ENCODE data around the gene EGFR. TPM values are rescaled to one million over a fixed set of nuclear protein-coding genes. Genes with fewer than 3 reads are reported as not detected.

The EGFR gene
- total and polyA plus RNA-seq, 5 donors from 2014 or later, result not detected

DNA sequence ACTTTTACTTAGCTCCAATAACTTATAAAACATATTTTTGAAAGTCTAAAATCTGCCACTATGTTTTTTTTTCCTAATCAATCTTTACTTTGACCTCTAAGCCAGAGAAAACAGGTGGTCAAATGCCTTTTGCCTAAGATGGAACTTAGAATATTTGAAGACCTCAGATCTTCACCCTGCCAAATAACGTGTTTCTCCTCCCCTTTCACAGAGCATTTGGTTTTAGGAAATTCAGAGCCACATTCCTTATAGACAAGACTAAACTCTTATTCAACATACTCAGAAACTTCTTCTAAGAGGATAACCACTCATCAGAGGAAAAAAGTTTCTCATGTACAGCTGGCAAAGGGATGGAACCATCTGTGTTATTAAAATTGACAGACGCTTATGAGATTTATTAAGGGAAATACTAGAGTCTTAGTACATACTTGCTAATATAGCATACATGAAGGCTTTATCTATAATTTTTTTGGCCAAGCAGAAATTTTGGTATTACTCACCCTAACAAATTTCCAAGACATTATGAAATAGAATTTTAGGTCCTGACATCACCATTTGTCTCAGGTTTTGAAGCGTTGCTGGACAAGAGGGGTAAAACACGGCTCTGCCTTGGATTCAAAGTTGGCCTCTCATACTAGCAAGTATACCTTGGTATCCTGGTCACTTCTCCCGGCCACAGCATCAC is 2.6 kb upstream of the EGFR start:
- no peaks in the 10 kb centered on the region for H3K36me3 Mint-ChIP-seq
- no peak for DNase-seq

DNA sequence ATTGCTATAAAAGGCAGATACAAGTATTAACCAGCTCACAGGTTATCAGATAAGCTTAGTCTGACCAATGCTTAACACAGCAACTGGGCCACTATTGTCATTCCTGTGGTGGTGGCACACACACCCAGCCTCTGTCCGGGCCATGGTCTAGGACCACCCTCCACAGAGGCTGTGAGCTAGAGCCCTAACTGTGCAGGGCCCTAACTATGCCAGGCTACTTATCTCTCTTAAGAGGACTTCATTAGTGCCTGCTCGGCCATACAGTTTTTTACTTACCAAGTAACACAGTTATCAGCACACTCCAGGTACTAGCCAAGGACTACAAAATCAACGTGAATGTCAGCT is 2.1 kb upstream of the EGFR start:
- H3K9me3 Mint-ChIP-seq, result peaks cover 0 to 4% (median 0%) of the 10 kb centered on the region in 7 donors
- no peaks in the 10 kb centered on the region for H3K36me3 ChIP-seq (ENCODE audit: control insufficient read depth, insufficient read depth, low read length)
- H3K4me3 ChIP-seq (ENCODE audit: low read depth, low read length), result no peak overlapping the region

More for the DNA sequence above, 2.6 kb upstream of the EGFR start:
- Mint-ChIP-seq H3K9me3 (peaks cover 0 to 4% (median 0%) of the 10 kb centered on the region in 7 donors), H3K4me3 (no peak overlapping the region), H3K4me1 (peaks cover 0 to 3% (median 0%) of the 10 kb centered on the region in 4 donors), H3K27ac (no peak overlapping the region), H3K27me3 (peaks cover 45% of the 10 kb centered on the region)
- ATAC-seq (ENCODE audit: low read depth in 2 of 2), result no peak
- H3K9me3 ChIP-seq (ENCODE audit: control insufficient read depth in 2 of 2, low read length in 2 of 2), result no peaks in the 10 kb centered on the region
- no peaks in the 10 kb centered on the region for H3K36me3 ChIP-seq (ENCODE audit: control insufficient read depth, insufficient read depth, low read length)
- H3K4me3 ChIP-seq (ENCODE audit: low read depth, low read length), result no peak overlapping the region
- no peak overlapping the region for H3K27ac ChIP-seq (ENCODE audit: insufficient read depth, low read length, poor library complexity, severe bottlenecking)
- H3K4me1 ChIP-seq (ENCODE audit: control insufficient read depth, insufficient read depth, low read length, poor library complexity, severe bottlenecking), result peaks cover 3% of the 10 kb centered on the region
- peaks cover 20% of the 10 kb centered on the region for H3K27me3 ChIP-seq (ENCODE audit: control insufficient read depth, insufficient read depth, low read length)

DNA sequence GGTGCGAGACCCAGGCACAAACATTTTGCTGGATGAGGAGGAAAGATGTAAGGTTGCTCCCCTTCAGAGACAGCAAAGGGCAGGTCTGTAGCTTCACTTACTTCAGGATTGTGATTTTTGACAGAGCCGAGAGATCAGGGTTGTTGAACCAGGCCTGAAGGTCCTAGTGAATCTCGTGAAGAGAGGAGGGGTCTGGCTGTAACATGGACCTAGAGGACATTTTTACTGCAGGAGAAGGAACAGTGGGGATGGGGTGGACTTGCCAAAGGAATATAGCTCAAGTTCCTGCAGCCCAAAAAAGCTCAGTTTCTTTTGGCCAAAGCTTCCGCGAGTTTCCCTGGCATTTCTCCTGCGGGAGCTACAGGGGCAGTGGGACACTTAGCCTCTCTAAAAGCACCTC is 976 bp upstream of the EGFR start:
- Histone ChIP-seq H3K27ac (ENCODE audit: insufficient read depth, low read length, poor library complexity, severe bottlenecking) (no peak overlapping the region), H3K4me3 (ENCODE audit: low read depth, low read length) (no peak overlapping the region), H3K9me3 (ENCODE audit: control insufficient read depth in 2 of 2, low read length in 2 of 2) (no peaks in the 10 kb centered on the region), H3K27me3 (ENCODE audit: control insufficient read depth, insufficient read depth, low read length) (peaks cover 24% of the 10 kb centered on the region), H3K4me1 (ENCODE audit: control insufficient read depth, insufficient read depth, low read length, poor library complexity, severe bottlenecking) (peaks cover 3% of the 10 kb centered on the region), H3K36me3 (ENCODE audit: control insufficient read depth, insufficient read depth, low read length) (no peaks in the 10 kb centered on the region)
- no peak overlapping the region for H3K4me3 Mint-ChIP-seq
- no peak overlapping the region for H3K27ac Mint-ChIP-seq
- no peaks in the 10 kb centered on the region for H3K36me3 Mint-ChIP-seq
- peaks cover 0 to 5% (median 0%) of the 10 kb centered on the region in 4 donors for H3K4me1 Mint-ChIP-seq
- ATAC-seq (ENCODE audit: low read depth in 2 of 2) (no peak), DNase-seq (no peak)
- H3K9me3 Mint-ChIP-seq, result peaks cover 0 to 4% (median 0%) of the 10 kb centered on the region in 7 donors
- H3K27me3 Mint-ChIP-seq, result peaks cover 51% of the 10 kb centered on the region

More for the DNA sequence above, 2.1 kb upstream of the EGFR start:
- ATAC-seq (ENCODE audit: low read depth in 2 of 2), result no peak
- H3K9me3 ChIP-seq (ENCODE audit: control insufficient read depth in 2 of 2, low read length in 2 of 2), result no peaks in the 10 kb centered on the region
- H3K27me3 ChIP-seq (ENCODE audit: control insufficient read depth, insufficient read depth, low read length), result peaks cover 22% of the 10 kb centered on the region
- H3K4me1 Mint-ChIP-seq, result peaks cover 0 to 5% (median 0%) of the 10 kb centered on the region in 4 donors
- H3K27me3 Mint-ChIP-seq, result peaks cover 49% of the 10 kb centered on the region
- DNase-seq, result no peak
- H3K27ac ChIP-seq (ENCODE audit: insufficient read depth, low read length, poor library complexity, severe bottlenecking), result no peak overlapping the region
- no peaks in the 10 kb centered on the region for H3K36me3 Mint-ChIP-seq
- peaks cover 3% of the 10 kb centered on the region for H3K4me1 ChIP-seq (ENCODE audit: control insufficient read depth, insufficient read depth, low read length, poor library complexity, severe bottlenecking)
- H3K27ac Mint-ChIP-seq, result no peak overlapping the region
- no peak overlapping the region for H3K4me3 Mint-ChIP-seq

DNA sequence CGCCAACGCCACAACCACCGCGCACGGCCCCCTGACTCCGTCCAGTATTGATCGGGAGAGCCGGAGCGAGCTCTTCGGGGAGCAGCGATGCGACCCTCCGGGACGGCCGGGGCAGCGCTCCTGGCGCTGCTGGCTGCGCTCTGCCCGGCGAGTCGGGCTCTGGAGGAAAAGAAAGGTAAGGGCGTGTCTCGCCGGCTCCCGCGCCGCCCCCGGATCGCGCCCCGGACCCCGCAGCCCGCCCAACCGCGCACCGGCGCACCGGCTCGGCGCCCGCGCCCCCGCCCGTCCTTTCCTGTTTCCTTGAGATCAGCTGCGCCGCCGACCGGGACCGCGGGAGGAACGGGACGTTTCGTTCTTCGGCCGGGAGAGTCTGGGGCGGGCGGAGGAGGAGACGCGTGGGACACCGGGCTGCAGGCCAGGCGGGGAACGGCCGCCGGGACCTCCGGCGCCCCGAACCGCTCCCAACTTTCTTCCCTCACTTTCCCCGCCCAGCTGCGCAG is 424 bp downstream of the EGFR start:
- Mint-ChIP-seq H3K9me3 (peaks cover 0 to 3% (median 0%) of the 10 kb centered on the region in 7 donors), H3K27me3 (peaks cover 49% of the 10 kb centered on the region), H3K36me3 (no peaks in the 10 kb centered on the region), H3K4me1 (peaks cover 0 to 5% (median 0%) of the 10 kb centered on the region in 4 donors), H3K4me3 (no peak overlapping the region), H3K27ac (no peak overlapping the region)
- Histone ChIP-seq H3K27ac (ENCODE audit: insufficient read depth, low read length, poor library complexity, severe bottlenecking) (no peak overlapping the region), H3K9me3 (ENCODE audit: control insufficient read depth in 2 of 2, low read length in 2 of 2) (no peaks in the 10 kb centered on the region), H3K4me3 (ENCODE audit: low read depth, low read length) (no peak overlapping the region), H3K36me3 (ENCODE audit: control insufficient read depth, insufficient read depth, low read length) (no peaks in the 10 kb centered on the region), H3K4me1 (ENCODE audit: control insufficient read depth, insufficient read depth, low read length, poor library complexity, severe bottlenecking) (peaks cover 3% of the 10 kb centered on the region), H3K27me3 (ENCODE audit: control insufficient read depth, insufficient read depth, low read length) (peaks cover 24% of the 10 kb centered on the region)
- no peak for DNase-seq
- ATAC-seq (ENCODE audit: low read depth in 2 of 2), result no peak

DNA sequence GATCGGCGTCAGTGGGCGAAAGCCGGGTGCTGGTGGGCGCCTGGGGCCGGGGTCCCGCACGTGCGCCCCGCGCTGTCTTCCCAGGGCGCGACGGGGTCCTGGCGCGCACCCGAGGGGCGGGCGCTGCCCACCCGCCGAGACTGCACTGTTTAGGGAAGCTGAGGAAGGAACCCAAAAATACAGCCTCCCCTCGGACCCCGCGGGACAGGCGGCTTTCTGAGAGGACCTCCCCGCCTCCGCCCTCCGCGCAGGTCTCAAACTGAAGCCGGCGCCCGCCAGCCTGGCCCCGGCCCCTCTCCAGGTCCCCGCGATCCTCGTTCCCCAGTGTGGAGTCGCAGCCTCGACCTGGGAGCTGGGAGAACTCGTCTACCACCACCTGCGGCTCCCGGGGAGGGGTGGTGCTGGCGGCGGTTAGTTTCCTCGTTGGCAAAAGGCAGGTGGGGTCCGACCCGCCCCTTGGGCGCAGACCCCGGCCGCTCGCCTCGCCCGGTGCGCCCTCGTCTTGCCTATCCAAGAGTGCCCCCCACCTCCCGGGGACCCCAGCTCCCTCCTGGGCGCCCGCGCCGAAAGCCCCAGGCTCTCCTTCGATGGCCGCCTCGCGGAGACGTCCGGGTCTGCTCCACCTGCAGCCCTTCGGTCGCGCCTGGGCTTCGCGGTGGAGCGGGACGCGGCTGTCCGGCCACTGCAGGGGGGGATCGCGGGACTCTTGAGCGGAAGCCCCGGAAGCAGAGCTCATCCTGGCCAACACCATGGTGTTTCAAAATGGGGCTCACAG is 1.1 kb downstream of the EGFR start:
- Mint-ChIP-seq H3K27me3 (peaks cover 47% of the 10 kb centered on the region), H3K36me3 (no peaks in the 10 kb centered on the region), H3K4me1 (peaks cover 0 to 5% (median 0%) of the 10 kb centered on the region in 4 donors), H3K4me3 (no peak overlapping the region), H3K27ac (no peak overlapping the region), H3K9me3 (peaks cover 0 to 3% (median 0%) of the 10 kb centered on the region in 7 donors)
- peaks cover 24% of the 10 kb centered on the region for H3K27me3 ChIP-seq (ENCODE audit: control insufficient read depth, insufficient read depth, low read length)
- no peak overlapping the region for H3K27ac ChIP-seq (ENCODE audit: insufficient read depth, low read length, poor library complexity, severe bottlenecking)
- H3K36me3 ChIP-seq (ENCODE audit: control insufficient read depth, insufficient read depth, low read length), result no peaks in the 10 kb centered on the region
- no peak for DNase-seq
- no peak overlapping the region for H3K4me3 ChIP-seq (ENCODE audit: low read depth, low read length)
- peaks cover 3% of the 10 kb centered on the region for H3K4me1 ChIP-seq (ENCODE audit: control insufficient read depth, insufficient read depth, low read length, poor library complexity, severe bottlenecking)
- ATAC-seq (ENCODE audit: low read depth in 2 of 2), result no peak
- H3K9me3 ChIP-seq (ENCODE audit: control insufficient read depth in 2 of 2, low read length in 2 of 2), result no peaks in the 10 kb centered on the region

DNA sequence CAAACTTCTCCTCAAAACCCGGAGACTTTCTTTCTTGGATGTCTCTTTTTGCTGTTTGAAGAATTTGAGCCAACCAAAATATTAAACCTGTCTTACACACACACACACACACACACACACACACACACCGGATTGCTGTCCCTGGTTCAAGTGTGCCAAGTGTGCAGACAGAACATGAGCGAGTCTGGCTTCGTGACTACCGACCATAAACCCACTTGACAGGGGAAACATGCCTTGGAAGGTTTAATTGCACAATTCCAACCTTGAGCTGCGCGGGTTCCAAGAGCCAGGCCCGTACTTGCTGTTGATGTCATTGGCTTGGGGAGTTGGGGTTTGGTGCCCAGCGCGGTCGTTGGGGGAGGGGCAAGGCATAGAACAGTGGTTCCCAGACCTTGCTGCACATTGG is 1.7 kb downstream of the EGFR start:
- Histone ChIP-seq H3K9me3 (ENCODE audit: control insufficient read depth in 2 of 2, low read length in 2 of 2) (no peaks in the 10 kb centered on the region), H3K4me3 (ENCODE audit: low read depth, low read length) (no peak overlapping the region), H3K36me3 (ENCODE audit: control insufficient read depth, insufficient read depth, low read length) (no peaks in the 10 kb centered on the region), H3K27ac (ENCODE audit: insufficient read depth, low read length, poor library complexity, severe bottlenecking) (no peak overlapping the region), H3K27me3 (ENCODE audit: control insufficient read depth, insufficient read depth, low read length) (peaks cover 24% of the 10 kb centered on the region), H3K4me1 (ENCODE audit: control insufficient read depth, insufficient read depth, low read length, poor library complexity, severe bottlenecking) (peaks cover 3% of the 10 kb centered on the region)
- ATAC-seq (ENCODE audit: low read depth in 2 of 2) (no peak), DNase-seq (no peak)
- Mint-ChIP-seq H3K27me3 (peaks cover 47% of the 10 kb centered on the region), H3K27ac (no peak overlapping the region), H3K4me1 (peaks cover 0 to 5% (median 0%) of the 10 kb centered on the region in 4 donors), H3K4me3 (no peak overlapping the region), H3K9me3 (peaks cover 0 to 3% (median 0%) of the 10 kb centered on the region in 7 donors), H3K36me3 (no peaks in the 10 kb centered on the region)

DNA sequence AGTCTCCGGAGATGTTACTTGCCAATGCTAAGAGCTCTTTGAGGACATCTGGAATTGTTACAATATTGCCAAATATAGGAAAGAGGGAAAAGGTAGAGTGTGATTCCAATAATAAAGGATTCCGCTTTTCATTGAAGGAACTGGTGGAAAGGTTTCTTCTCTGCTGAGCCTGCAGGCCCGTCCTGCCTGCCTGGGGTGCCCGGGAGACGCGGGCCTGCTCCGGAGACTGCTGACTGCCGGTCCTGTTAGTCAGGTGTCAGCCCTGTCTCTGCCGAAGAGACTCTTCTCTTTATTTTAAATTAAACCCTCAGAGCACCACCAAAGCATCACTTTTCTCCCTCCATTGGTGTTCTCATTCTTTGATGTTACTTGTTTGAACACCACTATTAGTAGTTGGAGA is 2.2 kb downstream of the EGFR start:
- no peaks in the 10 kb centered on the region for H3K9me3 ChIP-seq (ENCODE audit: control insufficient read depth in 2 of 2, low read length in 2 of 2)
- no peak overlapping the region for H3K4me3 Mint-ChIP-seq
- ATAC-seq (ENCODE audit: low read depth in 2 of 2) (no peak), DNase-seq (no peak)
- peaks cover 0 to 5% (median 0%) of the 10 kb centered on the region in 4 donors for H3K4me1 Mint-ChIP-seq
- H3K4me1 ChIP-seq (ENCODE audit: control insufficient read depth, insufficient read depth, low read length, poor library complexity, severe bottlenecking), result peaks cover 3% of the 10 kb centered on the region
- H3K9me3 Mint-ChIP-seq, result peaks cover 0 to 3% (median 0%) of the 10 kb centered on the region in 7 donors
- no peaks in the 10 kb centered on the region for H3K36me3 ChIP-seq (ENCODE audit: control insufficient read depth, insufficient read depth, low read length)
- H3K27ac Mint-ChIP-seq, result no peak overlapping the region
- H3K36me3 Mint-ChIP-seq, result no peaks in the 10 kb centered on the region
- H3K4me3 ChIP-seq (ENCODE audit: low read depth, low read length), result no peak overlapping the region
- H3K27me3 Mint-ChIP-seq, result peaks cover 42% of the 10 kb centered on the region
- H3K27ac ChIP-seq (ENCODE audit: insufficient read depth, low read length, poor library complexity, severe bottlenecking), result no peak overlapping the region
- H3K27me3 ChIP-seq (ENCODE audit: control insufficient read depth, insufficient read depth, low read length), result peaks cover 21% of the 10 kb centered on the region

Data from CD4-positive, CD25-positive, alpha-beta regulatory T cell (primary cell).